GM18505 (cell line): ENCODE measurements around the gene CDKL5.

ENCODE experiments used
- ATAC-seq: cut with Tn5 transposase; IDR thresholded peaks from one replicate; pipeline ENCODE4 v1.9.1; 2021; ENCODE audit not compliant: unreplicated experiment
- POLR2A ChIP-seq: IDR thresholded peaks from 4 replicates; pipeline ENCODE4 v1.6.1; 2011; ENCODE audit warnings: borderline replicate concordance; ENCODE audit not compliant: insufficient read depth, insufficient read length; ENCODE audit errors: extremely low read depth

Gene CDKL5

DNA sequence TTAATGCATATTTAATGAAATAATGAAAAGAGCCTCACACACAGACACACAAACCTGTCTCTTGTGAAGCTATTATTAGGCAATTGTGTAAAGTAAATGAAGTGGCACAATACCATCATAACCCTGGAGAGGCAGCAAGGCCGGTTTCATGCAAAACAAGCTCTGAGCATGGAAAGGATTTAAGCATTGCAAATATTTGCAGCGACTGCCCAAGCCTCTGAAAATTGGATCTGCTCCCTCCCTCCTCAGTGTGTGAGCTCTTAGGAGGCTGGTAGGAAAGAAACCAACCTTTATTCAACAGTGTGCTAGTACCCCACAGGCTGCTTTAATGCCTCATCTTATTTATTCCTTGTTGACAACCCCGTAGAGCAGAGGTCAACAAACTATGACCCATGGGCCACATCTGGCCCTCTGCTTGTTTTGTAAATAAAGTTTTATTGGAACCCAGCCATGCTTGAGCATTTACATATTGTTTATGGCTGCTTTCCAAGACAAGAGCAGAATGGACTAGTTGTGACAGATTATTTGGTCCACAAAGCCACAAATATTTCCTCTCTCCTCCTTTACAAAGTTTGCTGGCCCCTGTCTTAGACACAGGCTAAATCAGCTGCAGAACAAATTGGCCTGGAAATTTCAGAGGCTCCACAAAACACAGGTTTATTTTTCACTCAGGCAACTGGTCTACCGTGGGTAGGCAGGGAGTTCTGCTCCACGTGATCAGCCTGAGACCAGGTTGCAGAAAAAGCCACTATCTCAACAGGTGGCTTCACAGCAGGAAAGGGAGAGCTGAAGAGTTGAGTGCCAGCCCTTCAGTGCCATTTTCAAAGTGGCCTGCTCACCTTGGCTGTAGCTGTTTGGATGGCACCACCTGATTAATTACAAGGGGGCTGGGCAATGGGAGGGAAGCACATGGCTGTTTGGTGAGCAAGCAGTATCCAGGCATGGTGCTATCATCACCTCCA, 229.7 kb downstream of the CDKL5 start:
- no peak for ATAC-seq
- TF ChIP-seq POLR2A, result no peak

DNA sequence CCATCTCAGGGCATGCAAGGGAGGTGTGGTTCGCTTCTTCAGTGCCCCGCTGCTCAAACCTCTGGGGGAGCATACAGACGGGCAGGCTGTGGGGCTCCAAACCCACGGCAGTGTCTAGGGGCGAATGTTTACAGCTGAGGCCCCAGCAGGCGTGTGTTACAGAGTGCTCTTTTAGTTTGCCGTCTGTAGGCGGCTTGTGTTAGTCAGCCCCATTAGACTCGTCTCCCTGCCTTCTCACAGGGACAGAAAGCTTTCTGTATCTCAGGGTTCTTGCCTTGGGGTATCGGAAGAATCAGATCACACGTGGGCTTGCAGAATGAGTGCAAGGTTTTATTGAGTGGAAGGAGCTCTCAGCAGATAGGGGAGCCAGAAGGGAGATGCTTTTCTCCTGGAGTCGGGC, 235.9 kb downstream of the CDKL5 start:
- ATAC-seq, result no peak
- TF ChIP-seq POLR2A, result no peak

DNA sequence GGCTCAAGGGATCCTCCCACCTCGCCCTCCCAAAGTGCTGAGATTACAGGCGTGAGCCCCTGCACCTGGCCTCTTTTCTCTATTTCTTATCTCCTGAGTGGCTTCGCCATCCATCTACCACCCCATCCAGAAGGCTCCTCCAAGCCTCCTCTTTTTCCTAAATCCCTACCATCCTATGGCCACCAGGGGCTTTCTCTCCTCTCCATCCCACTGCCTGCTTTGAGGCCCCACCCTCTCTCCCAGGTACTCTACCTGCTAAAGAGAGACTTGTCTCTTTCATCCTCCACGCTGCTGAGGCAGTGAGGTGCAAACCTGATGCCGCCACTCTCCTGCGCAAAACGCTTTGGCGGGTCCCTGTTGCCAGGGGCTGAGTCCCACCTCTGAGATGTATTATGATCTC, 239.5 kb downstream of the CDKL5 start:
- no peak for TF ChIP-seq POLR2A
- ATAC-seq, result no peak

DNA sequence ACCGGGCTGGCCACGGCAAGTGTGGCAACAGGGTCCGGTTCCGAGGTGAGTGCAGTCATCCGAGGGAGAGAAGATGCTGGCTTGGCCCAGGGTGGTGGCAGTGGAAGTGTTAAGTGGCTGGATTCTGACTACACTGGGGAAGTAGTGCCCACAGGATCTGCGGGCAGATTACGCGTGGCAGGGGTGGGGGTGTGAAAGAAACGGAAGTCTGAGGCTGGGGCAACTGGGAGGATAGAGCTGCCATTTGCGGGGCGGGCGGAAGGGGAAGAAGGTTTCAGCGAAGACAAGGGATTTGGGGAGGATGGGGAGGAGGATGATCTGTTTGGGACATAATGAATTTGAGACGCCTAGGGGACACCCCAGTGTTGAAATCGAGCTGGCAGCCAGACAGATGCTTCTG, 241.2 kb downstream of the CDKL5 start:
- TF ChIP-seq POLR2A, result no peak
- ATAC-seq, result no peak

DNA sequence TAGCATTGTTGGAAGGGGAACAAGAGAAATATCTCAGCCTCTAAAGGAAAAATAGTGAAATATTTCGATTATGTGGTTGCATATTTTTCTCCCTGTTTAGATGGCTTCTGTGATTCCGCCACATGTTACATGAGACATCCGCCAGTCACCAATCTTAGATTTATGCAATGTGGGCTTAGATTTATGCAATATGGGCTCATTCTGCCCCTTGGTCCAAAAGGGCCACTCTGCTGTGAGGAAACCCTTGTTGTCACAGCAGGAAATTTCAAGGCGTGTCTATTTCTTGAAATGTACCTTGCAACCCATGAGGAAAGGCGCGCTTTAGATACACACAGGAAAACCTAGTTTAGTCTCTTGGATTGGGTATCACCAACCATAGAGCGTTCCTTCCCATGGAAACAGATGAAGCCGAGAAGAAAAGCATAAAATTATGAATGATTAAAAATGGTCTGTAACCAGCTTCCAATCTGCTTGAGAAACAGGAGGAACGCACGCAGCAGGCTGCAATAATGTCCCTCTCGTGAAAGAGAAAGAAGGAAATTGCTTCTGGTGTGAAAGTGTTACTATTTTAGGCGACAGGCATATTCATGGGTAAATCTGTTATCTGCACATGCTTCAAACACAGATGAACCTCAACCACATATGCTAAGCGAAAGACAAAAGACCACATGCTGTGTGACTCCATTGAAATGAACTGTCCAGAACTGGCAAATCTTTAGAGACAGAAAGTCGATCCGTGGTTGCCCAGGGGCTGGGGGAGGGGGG, 242.8 kb downstream of the CDKL5 start:
- no peak for TF ChIP-seq POLR2A
- no peak for ATAC-seq

DNA sequence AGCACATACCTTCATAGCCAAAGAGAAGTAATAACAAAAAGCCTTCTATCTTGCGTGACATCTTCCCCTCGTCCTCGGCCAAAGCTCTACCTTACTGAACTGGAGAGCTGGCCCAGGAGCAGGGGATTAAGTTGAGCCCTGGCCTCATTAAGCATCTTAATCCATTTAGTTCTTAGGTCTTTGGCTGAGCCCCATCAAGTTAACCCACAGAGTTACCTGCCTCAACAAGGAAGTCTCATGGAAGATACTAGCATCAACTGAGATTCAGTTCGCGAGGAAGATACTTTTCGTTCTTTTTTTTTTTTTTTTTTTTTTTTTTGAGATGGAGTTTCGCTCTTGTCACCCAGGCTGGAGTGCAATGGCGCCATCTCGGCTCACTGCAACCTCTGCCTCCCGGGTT, 246.6 kb downstream of the CDKL5 start, which contains the start of gene RS1:
Gene RS1 (minus strand): TSS at position 101 of the 400 bp plus-strand sequence. CDS start 40 bp downstream, at position 61.
- no peak for TF ChIP-seq POLR2A
- ATAC-seq, result no peak

DNA sequence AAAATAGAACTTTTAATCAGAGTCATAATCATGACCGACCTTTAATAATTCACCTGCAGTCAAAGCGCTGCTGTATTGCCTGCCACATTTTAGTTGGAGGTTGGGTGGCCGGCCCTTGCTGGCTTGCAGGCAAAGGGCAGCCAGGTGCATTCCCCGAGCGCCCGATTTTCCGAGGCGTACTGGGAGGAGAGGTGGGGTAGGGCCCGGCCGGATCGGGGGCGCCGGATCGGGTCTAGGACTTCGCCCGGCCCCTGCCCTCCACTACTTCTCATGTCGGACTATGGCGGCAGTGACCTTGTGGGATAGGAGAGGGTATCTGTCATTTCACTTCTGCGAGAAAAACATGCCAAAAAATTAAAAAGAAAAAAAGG, 249.0 kb downstream of the CDKL5 start:
- TF ChIP-seq POLR2A, result no peak
- peak; percentile 26 for ATAC-seq

DNA sequence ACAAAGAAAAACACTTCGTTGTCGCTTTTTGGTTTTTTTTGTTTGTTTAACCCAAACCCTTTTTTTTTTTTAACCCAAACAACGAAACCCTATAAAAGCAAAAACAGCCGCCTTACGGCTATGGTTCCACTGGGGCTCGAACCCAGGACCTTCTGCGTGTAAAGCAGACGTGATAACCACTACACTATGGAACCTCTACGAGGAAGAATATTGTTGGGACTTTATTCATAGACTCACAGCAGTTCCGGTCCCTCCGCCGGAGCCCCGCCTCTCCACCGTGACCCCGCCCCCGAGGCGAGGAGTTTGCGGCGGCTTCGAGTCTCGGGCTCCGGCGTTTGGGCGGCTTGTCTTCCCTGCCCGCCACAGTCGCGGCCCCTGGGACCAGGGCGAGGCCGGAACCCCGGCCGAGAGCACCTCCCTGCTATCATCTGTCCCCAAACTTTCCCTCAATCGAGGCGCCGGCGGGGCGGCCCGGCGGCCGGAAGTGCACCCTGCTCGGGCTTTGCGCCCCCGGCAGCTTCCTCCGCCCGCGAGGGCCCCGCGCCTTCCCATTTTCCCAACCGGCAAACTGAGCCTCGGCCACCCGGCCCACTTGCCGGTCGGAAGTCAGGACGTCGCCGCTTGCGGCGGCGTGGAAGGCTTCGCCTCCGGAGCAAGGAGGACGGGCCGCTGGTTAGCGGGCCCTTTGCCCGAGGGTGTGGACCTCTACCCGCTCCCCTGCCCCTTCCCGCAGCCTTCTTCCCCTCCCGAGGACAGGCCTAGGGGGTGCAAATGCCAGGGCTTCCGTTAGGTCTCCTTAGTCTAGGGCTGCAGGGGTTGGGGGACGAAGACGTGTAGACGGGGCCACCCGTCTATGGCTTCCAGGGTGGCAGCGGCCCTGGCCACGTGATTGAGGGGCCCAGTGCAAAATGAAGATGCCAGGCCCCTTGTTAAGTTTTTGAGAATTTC, 249.7 kb downstream of the CDKL5 start:
- peak; percentile 56 for TF ChIP-seq POLR2A
- ATAC-seq, result peak; percentile 73

DNA sequence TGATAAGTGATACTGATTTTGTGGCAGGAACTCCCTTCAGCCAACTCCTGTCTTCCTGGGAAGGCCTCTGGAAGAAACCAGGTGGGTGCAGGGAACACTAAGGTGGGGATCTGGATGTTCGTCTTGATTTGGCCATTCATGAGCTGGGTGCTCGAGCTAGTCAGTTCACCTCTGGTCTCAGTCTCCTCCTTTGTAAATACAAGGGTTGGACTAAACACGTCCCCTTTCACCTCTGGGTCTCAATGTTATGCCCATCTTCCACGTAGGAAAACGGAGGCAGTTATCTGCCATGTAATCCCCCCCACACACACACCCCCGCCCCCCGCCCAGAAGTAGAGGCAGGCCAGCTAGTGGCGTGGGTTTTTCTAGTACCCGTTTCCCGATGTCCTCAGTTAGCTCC, 250.6 kb downstream of the CDKL5 start:
- ATAC-seq, result no peak
- no peak for TF ChIP-seq POLR2A

DNA sequence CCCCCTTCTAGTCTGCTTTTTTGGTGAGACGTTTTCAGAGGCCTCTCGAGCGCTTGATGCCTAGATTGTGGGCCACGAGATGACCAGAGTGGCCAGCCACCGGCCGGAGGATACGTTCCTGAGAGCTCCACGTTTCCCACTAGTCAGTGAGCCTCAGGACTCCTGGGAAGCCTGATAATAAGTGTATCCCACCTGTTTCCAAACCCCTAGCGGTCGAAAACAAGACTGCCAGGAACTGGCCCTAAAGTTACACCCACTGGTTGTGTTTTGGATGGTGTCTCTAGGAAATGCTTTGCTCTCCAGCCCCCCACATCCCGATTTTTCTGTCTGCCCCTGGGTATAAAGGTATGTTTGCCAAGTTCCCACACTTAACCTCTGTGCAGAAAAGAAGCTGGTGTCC, 251.1 kb downstream of the CDKL5 start:
- TF ChIP-seq POLR2A, result no peak
- ATAC-seq, result no peak

DNA sequence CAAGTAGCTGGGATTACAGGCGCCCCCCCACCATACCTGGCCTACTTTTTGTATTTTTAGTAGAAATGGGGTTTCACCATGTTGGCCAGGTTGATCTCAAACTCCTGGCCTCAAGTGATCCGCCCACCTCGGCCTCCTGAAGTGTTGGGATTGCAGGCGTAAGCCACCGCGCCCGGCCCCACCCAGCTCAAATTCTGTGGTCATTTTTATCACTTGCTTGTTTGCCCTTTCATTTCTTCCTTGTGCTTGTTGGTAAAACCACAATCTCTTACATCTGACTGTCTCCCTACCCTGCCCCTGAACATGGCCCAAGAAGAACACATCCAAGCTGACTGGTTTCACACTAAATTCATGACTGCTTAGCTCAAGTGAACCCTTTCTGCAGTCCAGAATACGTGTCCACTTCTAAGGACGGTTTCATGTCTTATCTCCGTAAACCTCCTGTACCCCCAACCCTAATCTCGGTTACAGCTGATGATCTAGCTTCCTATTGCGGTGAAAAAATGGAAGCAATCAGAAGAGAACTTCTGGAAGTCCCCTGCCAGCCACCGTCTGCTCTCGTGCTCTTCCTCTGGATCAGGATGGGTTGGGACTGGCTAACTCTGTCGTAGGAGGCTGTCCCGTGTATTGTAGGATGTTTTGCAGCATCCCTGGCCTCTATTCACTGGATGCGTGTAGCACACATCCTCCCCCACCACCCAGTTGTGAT, 251.9 kb downstream of the CDKL5 start:
- ATAC-seq, result no peak
- TF ChIP-seq POLR2A, result no peak

DNA sequence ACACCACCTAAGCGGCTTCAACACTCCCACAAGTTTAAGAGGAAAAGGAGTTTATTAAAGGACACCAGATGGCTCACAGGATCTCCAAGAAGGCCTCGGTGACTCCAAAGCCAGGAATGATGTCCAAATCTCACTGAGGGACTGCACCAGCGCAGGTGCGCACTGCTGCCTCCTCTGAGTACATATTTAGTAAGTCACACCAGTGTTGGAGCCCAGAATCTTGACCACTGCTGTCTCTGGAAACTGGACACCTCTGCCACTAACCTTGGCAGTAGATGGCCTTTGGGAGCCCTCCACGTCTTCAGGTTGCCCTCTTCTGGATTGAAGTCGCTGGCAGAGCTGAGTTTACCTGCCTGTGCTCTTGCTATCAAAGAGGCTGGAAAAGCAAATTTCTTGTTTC, 256.6 kb downstream of the CDKL5 start:
- TF ChIP-seq POLR2A, result no peak

More for the DNA sequence above, 256.6 kb downstream of the CDKL5 start:
- ATAC-seq, result no peak
